IPS DF 6.9 (cell line): ENCODE results near the gene PAWR.
"Not testable (repeated sequence)": the region's sequence is repeated elsewhere in the genome, so short reads cannot be mapped to it uniquely, and the experiment has no call there.

ENCODE experiments used
- DNase-seq: peaks from one replicate; pipeline ENCODE4 v3.0.0-alpha.2; 2013; ENCODE audit warnings: low read depth, low spot score
- H3K27ac ChIP-seq: one replicate; pipeline ENCODE4 v1.5.1; 2013; ENCODE audit warnings: low read length, control low read depth
- H3K27me3 ChIP-seq: 2 replicates; pipeline ENCODE4 v1.6.1; 2013; ENCODE audit warnings: mild to moderate bottlenecking, low read length; ENCODE audit not compliant: control insufficient read depth, insufficient read depth
- H3K36me3 ChIP-seq: 2 replicates; pipeline ENCODE4 v1.6.1; 2013; ENCODE audit warnings: low read length; ENCODE audit not compliant: control insufficient read depth, insufficient read depth
- H3K4me1 ChIP-seq: 2 replicates; pipeline ENCODE4 v1.6.1; 2013; ENCODE audit warnings: low read length; ENCODE audit not compliant: control insufficient read depth, insufficient read depth
- H3K4me3 ChIP-seq: 2 replicates; pipeline ENCODE4 v1.5.1; 2013; ENCODE audit warnings: mild to moderate bottlenecking, low read length
- H3K9me3 ChIP-seq: 2 replicates; pipeline ENCODE4 v1.6.1; 2013; ENCODE audit warnings: low read length, inconsistent platforms; ENCODE audit not compliant: control insufficient read depth, insufficient read depth
- WGBS: extraction: QIAGEN DNeasy Blood & Tissue Kit; methylation state at CpG from one replicate; pipeline ENCODE4 v1.1.7; 2013; ENCODE audit warnings: mixed read lengths, missing lambda C conversion rate; ENCODE audit not compliant: insufficient read length, insufficient coverage; 5-methylcytosine and 5-hydroxymethylcytosine counted together

Gene PAWR

DNA sequence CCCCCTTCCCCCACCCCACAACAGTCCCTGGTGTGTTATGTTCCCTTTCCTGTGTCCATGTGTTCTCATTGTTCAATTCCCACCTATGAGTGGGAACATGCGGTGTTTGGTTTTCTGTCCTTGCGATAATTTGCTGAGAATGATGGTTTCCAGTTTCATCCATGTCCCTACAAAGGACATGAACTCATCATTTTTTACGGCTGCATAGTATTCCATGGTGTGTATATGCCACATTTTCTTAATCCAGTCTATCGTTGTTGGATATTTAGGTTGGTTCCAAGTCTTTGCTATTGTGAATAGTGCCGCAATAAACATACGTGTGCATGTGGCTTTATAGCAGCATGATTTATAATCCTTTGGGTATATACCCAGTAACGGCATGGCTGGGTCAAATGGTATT, 64.0 kb downstream of the PAWR start:
- H3K4me1 ChIP-seq, H3K36me3 ChIP-seq, H3K9me3 ChIP-seq, H3K27me3 ChIP-seq, H3K27ac ChIP-seq, H3K4me3 ChIP-seq, DNase-seq: not testable (repeated sequence)
- no CpG with 5 or more reads among the region's 7 CpGs for WGBS

DNA sequence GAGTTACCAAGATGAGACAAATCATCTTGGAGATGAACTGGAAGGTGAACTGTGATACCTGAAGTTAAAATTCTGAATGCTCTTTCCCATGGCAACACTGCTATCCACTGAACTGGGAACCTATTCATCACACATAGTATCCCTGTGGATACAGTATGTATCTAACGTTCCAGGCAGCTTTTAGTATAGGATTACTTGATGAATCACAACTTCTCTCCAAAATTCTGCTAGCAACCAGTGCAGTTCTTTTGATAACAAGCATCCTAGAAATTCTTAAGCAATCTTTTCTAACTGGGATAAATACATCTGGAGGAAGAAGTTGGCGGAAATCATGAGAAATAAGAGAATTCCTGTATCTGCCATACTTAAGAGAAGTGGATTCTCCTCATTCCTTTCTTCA, 66.4 kb downstream of the PAWR start:
- no CpG with 5 or more reads among the region's 2 CpGs for WGBS
- no peak for DNase-seq
- Histone ChIP-seq H3K4me1 (no peaks in the 10 kb centered on the region), H3K27me3 (no peaks in the 10 kb centered on the region; the same call in 1 of the 2 replicates), H3K4me3 (no peak overlapping the region), H3K9me3 (no peaks in the 10 kb centered on the region), H3K36me3 (peaks cover 3% of the 10 kb centered on the region; the same call in 1 of the 2 replicates), H3K27ac (no peak overlapping the region)

DNA sequence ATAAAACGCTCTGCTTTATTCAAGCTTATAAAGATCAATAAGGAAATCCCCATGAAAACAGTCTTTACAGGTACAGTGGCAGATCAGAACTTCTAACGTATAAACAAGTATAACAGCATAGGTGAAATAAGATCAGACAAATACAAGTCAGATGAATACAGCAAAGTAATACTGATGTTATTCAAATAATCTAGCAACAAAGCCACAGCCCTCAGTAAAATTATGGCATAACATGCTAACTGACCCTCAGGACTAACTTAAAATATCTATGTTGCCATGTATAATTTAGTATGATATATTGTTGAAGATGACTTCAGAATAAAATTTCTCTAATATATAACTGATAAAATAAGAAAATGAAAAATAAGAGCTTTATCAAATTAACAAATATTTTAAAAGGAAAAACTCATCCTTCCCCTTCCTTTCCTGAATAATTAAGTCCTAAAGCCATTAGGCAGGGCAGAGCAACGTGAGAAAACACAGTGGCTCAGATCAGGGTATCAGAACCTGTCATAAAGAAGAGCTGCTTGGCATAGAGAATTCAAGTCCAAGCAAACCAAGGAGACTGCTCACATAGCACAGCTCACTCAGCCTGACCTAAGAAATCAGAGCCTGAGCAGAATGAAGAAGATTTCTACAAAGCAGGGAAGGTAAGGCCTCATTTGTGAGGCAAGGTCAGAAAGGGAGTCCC, 70.7 kb downstream of the PAWR start:
- WGBS = no CpG with 5 or more reads among the region's 3 CpGs
- H3K36me3 ChIP-seq = peaks cover 3% of the 10 kb centered on the region; the same call in 1 of the 2 replicates
- no peak overlapping the region for H3K27ac ChIP-seq
- H3K9me3 ChIP-seq = no peaks in the 10 kb centered on the region
- H3K27me3 ChIP-seq = no peaks in the 10 kb centered on the region; the same call in 1 of the 2 replicates
- no peaks in the 10 kb centered on the region for H3K4me1 ChIP-seq
- no peak for DNase-seq
- H3K4me3 ChIP-seq = no peak overlapping the region

DNA sequence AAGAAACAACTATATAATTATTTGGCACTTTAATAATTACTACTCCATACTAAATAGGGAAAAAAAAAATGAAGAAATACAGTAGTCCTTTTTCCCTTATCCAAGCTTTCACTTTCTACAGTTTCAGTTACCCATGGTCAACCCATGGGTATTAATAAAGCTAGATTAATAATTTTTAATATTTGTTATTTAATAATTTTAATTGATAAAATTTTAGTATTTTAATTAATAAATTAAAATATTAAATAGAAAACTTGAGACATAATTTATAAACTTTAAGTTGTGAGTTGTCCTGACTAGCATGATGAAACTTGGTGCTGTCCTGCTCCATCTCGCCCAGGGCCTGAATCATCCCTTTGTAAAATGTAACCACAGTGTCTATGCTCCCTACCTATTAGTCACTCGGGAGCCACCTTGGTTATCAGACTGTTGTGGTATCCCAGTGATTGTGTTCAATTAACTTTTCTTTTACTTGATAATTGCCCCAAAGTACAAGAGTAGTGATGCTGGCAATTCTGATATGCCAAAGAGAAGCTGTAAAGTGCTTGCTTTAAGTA, 71.8 kb downstream of the PAWR start:
- H3K36me3 ChIP-seq = peaks cover 3% of the 10 kb centered on the region; the same call in 1 of the 2 replicates
- no peak overlapping the region for H3K27ac ChIP-seq
- H3K9me3 ChIP-seq = no peaks in the 10 kb centered on the region
- no peaks in the 10 kb centered on the region; the same call in 1 of the 2 replicates for H3K27me3 ChIP-seq
- H3K4me3 ChIP-seq = no peak overlapping the region
- DNase-seq = no peak
- no peaks in the 10 kb centered on the region for H3K4me1 ChIP-seq
- no CpG with 5 or more reads among the region's 2 CpGs for WGBS

DNA sequence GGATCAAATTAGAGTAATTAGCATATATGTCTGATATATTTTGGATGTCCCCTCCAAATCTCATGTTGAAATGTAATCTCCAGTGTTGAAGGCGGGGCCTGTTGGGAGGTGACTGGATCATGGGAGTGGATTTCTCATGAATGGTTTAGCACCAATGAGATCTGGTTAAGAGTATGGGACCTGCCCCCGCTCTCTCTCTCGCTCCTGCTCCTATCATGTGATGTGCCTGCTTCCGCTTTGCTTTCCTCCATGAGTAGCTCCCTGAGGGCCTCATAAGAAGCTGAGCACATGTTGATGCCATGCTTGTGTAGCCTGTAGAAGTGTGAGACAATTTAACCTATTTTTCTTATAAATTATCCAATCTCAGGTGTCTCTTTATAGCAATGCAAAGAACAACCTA, 73.1 kb downstream of the PAWR start:
- H3K4me1 ChIP-seq = no peaks in the 10 kb centered on the region
- peaks cover 3% of the 10 kb centered on the region; the same call in 1 of the 2 replicates for H3K36me3 ChIP-seq
- no peak for DNase-seq
- no peak overlapping the region for H3K4me3 ChIP-seq
- no peaks in the 10 kb centered on the region; the same call in 1 of the 2 replicates for H3K27me3 ChIP-seq
- H3K9me3 ChIP-seq = no peaks in the 10 kb centered on the region
- H3K27ac ChIP-seq = no peak overlapping the region
- WGBS = no CpG with 5 or more reads among the region's 4 CpGs

DNA sequence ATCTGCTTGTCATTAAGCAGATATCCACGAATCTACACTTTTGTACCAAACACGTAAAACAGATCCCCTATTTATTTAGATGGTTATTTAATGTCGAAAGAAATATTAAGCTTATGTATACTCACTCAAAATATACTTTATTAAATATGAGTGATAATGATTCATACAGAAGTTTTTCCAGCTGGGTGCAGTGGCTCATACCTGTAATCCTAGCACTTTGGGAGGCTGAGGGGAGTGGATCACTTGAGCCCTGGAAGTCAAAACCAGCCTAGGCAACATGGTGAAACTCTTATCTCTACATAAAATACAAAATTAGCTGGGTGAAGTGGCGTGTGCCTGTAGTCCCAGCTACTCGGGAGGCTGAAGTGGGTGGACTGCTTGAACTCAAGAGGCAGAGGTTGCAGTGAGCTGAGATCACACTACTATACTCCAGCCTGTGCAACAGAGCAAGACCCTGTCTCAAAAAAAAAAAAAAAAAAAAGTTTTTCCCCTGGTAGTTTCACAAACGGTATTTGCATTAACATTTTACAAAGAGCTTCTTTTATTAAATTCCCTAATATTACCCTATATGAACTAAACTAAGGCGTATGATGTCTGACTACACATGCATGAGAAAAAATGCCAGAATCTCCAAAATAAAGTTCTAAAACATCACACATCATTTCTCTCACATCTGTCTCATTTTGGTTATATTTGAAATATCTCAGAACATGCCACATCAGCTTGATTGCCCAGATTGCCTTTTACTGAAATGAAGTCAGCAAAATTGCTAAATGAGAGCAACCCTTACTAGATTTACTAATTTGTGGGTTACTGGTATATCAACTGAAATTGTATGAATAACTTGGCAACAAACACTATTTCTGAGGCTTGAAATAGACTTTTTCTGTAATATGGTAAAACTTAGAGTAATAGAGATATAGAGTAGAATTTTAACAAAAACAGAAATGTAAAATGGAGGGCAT, 74.9 kb downstream of the PAWR start:
- DNase-seq = no peak
- Histone ChIP-seq H3K27ac (no peak overlapping the region), H3K4me1 (no peaks in the 10 kb centered on the region), H3K36me3 (peaks cover 3% of the 10 kb centered on the region; the same call in 1 of the 2 replicates), H3K9me3 (no peaks in the 10 kb centered on the region), H3K4me3 (no peak overlapping the region), H3K27me3 (no peaks in the 10 kb centered on the region)
- WGBS = no CpG with 5 or more reads among the region's 7 CpGs

DNA sequence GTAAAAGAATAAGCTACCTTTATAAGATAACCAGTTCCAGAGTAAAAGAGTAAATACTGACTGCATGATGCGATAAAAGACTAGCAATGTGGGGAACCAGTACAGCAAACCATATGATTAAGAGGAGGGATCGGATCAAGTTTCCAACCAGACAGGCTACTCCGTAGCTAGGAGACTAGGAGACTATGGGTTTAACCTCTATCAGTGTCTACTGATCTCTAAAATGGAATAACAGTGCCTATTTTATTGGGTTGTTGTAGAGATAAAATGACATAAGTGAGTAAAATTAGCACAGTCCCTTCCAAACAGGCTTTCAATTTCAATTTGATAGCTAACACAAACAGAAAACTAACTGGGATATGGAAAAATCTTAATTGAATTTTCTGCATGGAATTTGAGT, 76.0 kb downstream of the PAWR start:
- H3K27ac ChIP-seq = no peak overlapping the region
- no peaks in the 10 kb centered on the region; the same call in 1 of the 2 replicates for H3K36me3 ChIP-seq
- WGBS = no CpG with 5 or more reads among the region's 3 CpGs
- no peaks in the 10 kb centered on the region for H3K27me3 ChIP-seq
- no peaks in the 10 kb centered on the region for H3K9me3 ChIP-seq
- H3K4me1 ChIP-seq = no peaks in the 10 kb centered on the region
- no peak overlapping the region for H3K4me3 ChIP-seq
- no peak for DNase-seq

DNA sequence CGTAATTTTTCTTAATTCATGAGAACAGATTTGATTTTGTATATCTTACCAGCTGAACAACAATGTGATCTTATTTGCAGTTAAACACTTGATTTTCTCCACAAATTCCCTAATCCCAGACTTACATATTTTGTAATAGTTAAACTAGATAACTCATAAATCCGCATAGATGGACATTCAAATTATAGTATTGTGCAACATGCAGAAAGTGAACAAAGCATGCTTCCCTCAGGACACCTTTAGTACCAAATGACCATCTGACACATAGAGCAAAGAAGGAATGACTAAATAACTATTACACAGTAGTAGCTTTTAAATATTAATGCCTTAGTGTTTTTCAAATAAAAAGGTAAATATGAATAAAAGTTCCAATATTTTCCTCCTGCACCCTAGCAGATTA, 88.9 kb downstream of the PAWR start:
- H3K27me3 ChIP-seq = no peaks in the 10 kb centered on the region
- H3K9me3 ChIP-seq = no peaks in the 10 kb centered on the region
- H3K4me1 ChIP-seq = no peaks in the 10 kb centered on the region
- H3K36me3 ChIP-seq = no peaks in the 10 kb centered on the region
- no peak overlapping the region for H3K27ac ChIP-seq
- H3K4me3 ChIP-seq = no peak overlapping the region
- DNase-seq = no peak
- WGBS = no CpG with 5 or more reads among the region's 2 CpGs

DNA sequence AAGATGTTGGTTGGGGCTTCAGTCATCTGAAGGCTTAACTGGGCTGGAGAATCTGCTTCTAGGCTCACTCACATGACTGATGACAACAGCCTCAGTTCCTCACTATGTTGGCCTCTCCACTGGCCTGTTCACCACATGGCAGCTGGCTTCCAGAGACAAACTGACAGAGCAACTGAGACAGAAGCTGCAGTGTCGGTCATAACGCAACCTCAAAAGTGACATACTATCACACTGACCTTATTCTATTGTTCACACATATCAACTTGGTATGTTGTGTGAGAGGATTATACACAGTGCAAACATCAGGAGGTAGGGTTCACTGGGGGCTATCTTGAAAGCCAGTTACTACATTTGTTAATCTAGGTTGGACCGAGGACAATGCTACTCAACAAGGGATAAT, 92.9 kb downstream of the PAWR start:
- WGBS = no CpG with 5 or more reads among the region's 3 CpGs
- no peak for DNase-seq
- Histone ChIP-seq H3K36me3 (no peaks in the 10 kb centered on the region; the same call in 1 of the 2 replicates), H3K27ac (no peak overlapping the region), H3K4me3 (no peak overlapping the region), H3K27me3 (no peaks in the 10 kb centered on the region), H3K9me3 (no peaks in the 10 kb centered on the region), H3K4me1 (no peaks in the 10 kb centered on the region)

DNA sequence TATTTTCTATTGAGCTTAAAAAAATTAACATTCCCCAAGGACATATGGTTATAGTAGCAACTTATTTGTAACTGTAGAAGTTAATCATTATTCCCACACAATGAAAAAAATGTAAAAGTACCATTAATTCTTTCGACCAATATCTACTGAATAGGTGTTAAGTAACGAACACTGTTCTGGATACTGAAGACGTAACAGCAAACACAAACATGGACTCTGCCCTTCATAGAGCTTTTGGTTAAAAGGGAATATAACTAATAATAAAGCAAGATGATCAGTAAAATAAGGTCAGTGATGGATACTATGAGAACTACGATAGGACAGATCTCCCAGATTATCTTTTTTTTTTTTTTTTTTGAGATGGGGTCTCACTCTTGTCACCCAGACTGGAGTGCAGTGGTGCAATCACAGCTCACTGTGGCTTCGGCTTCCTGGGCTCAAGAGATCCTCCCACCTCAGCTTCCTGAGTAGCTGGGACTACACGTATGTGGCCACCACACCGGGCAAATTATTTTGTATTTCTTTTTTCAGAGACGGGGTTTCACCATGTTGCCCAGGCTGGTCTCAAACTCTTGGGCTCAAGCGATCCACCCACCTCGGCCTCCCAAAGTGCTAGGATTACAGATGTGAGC, 93.9 kb downstream of the PAWR start:
- H3K4me1 ChIP-seq = no peaks in the 10 kb centered on the region
- no peaks in the 10 kb centered on the region; the same call in 1 of the 2 replicates for H3K36me3 ChIP-seq
- no CpG with 5 or more reads among the region's 10 CpGs for WGBS
- no peak for DNase-seq
- no peak overlapping the region for H3K27ac ChIP-seq
- H3K4me3 ChIP-seq = no peak overlapping the region
- H3K9me3 ChIP-seq = no peaks in the 10 kb centered on the region
- no peaks in the 10 kb centered on the region for H3K27me3 ChIP-seq
